Measurements from ENCODE around the gene UBLCP1.

The UBLCP1 gene

DNA sequence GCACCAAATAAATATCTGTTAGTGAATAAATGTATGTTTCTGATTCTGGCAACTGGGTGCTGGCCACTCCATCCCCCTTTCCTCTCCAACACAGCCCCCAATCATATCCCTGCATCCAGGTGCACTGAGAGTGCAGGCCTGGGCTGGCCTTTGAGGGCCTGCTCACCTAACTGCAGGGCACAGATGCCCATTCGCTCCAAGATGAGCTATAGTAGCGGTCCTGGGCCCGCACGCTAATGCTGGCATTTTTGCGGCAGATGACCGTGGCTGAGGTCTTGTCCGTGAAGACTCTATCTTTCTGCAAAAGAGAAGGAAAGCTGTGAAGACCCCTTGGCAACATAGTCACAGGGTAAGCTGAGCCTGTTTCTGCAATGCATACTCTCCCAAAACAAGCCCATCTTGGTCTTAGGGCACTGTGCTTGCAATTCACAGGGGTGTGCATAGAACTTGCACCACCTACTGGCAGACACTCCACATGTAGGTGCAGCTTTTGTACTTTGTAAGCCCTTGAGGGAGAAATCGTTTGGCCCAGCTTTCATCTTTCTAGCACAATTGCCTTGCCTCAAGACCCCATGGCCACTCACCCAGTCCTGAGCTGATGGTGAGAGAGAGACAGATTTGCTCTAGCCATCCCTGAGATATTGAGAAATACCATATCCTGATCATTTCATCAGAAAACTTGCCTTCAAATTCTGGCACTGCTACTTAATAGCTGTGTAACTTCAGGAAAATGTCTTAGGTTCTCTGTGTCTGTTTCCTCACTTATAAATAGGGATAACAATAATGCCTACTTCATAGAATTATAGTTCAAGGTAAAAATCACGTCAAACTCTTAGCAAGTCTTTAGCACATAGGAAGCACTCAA, 53.7 kb downstream of the UBLCP1 start:
- peak; percentile 49 for DNase-seq

DNA sequence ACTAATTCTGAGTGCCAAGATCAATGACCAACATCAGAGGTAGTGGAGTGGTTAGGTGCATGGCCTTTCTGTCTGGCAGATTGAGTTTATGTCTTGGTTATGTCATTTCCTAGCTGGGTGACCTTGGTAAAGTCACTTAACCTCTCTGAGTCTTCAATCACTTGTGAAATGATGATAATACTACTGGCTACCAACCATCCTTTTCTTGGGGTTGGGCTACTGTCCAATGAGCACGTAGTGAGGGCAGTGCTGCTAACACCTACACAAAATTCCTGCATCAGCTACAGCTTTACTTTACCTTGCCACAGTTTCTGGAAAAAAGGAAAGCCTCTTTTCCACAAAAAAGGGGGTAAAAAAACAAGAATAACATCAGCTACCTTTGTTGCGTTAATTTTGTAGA, 54.8 kb downstream of the UBLCP1 start:
- no peak for DNase-seq

DNA sequence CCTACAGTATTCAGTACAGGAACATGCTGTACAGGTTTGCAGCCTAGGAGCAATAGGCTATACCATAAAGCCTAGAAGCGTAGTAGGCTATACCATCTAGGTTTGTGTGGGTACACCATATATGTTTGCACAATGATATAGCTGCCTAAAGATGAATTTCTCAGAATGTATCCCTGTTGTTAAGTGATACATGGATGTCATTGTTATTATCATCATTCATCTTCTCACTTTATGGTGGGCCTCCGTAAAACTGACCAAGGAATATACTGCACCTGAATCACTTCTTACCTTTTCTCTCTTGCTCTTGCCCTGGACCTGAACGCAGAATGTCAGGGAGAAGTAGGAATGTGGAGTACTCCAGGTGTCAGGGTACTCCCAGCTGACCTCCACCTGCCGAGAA, 55.4 kb downstream of the UBLCP1 start:
- DNase-seq = no peak

DNA sequence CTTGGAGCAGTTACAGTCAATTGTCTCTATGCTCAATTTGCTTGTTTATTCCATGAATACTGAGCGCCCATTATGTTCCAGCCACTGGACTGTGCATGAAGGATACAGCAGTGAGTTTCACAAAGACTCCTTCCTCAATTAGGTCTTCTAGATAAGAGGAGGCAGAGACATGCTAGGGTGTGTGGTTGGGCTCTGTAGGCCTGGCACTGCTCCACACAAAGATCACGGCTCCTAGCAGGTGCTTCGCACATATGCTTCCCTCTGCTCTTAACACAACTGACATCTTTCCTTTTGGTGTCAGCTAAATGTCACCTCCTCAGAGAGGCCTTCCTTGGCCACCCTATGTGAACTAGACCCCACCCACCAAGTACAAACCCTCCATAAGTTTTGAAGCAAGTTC, 56.3 kb downstream of the UBLCP1 start:
- DNase-seq = no peak

DNA sequence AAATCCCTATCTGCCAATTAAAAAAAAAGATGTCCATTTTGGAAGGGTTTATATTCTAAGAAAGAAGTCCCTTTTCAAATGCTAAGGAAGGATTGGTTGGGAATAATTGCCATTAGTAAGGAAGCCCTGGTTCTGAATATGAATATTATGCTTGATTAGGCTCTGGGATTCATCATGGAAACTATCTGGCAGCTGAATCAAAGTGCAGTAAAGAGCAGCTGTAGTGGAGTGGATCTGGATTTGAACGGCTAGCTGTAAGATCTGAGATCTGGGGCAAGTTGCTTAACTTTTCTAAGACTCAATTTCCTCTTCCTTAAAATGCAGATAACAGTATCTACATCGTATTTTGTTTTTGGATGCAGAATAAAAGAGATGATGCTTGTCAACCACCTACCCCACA, 56.7 kb downstream of the UBLCP1 start:
- DNase-seq = no peak

DNA sequence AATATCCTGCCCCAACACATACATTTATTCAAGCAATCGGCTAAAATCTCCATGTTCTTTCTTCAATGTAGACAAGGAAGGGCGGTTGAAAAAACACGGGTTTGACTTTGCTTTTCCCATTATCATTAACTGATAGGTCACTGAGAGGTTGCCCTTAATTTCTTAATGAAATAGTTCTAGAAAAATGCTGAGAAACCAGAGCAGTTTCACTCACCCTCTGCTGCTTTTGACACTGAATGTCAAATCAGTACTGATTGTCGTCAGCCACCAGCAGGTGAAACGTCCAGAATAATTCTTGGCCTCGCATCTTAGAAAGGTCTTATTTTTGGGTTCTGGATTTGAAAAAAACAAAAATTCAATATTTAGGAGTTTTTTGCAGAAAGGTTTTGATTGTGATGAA, 59.1 kb downstream of the UBLCP1 start:
- DNase-seq = no peak

DNA sequence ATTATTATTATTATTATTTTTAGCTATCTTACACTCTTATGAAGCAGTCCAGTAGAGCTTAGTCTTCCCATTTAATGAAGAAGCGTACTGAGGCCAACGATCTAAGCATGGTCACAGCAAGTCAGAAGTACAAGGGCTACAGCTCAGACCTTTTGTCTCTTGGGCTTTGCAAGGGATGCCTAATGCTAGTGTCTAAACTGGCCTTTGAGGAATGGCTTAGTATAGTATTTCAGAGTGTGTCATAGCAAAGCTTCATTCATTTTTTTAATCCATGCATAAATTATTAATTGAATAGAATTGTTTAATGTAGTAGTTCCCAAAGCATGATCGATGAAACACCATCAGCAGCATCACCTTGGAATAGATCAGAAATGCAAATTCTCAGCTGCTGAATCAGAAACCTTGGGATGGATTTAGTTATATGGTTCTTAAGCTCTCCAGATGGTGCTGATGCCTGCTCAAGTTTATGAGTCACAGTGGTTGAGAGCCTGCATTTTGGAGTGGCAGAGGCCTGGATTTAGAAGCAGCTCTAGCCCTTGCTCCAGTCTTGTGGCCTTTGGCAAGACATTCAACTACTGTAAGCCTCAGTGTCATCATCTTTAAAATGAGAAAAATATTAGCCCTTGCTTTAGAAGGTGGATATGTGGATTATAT, 61.1 kb downstream of the UBLCP1 start:
- DNase-seq = no peak

DNA sequence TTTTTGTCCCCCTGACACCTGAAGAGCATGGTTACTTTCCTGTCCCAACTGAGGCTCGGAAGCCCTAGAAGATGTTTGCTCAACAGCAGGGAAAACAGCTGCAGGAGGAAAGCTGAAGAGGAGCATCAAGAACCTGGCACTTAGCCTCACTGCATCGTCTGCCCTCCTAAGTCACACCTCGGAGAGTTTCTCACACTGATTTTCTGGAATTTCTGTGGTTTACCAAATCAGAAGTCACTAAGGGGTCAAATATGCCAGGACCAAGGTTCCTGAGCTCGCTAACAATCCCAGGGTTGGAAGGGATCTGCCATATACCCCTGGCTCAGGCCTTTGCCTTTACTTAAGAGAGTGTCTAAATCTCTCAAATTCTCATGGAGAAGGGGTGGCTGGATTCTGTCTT, 61.9 kb downstream of the UBLCP1 start:
- no peak for DNase-seq

DNA sequence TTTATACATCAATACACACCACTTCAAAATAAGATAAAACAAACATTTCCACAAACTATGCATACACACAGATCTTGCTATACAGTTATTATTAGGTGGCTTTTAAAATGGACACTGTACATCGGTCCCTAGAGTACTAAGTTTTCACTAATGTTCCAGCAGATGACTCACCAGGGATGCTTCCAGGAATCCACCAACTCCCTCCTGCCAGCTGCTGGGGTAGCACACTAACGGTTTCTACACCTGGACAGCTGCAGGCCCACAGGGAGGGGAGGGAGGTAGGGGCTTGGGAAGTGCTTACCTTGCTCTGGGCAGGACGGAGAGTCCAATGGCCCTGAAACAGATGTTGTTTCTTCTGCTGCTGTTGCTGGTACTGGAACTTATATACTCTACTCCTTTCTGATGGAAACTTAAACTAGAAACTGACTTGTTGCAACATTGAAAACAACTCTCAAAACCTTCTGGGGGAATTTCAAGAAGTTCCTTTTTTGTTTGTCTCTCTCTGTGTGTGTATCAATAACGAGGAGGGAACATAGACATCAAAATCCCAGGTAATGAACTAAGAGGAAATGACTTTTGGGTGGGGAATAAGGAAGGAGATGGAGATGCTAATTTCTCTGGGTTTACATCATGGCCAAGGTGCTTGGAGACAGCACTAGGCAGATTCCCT, 67.2 kb downstream of the UBLCP1 start, which contains the start of gene IL12B:
TSS of gene IL12B (minus strand) at position 357 of the 670 bp plus-strand sequence. CDS start 3,705 bp downstream, outside the sequence.
- no peak for DNase-seq

DNA sequence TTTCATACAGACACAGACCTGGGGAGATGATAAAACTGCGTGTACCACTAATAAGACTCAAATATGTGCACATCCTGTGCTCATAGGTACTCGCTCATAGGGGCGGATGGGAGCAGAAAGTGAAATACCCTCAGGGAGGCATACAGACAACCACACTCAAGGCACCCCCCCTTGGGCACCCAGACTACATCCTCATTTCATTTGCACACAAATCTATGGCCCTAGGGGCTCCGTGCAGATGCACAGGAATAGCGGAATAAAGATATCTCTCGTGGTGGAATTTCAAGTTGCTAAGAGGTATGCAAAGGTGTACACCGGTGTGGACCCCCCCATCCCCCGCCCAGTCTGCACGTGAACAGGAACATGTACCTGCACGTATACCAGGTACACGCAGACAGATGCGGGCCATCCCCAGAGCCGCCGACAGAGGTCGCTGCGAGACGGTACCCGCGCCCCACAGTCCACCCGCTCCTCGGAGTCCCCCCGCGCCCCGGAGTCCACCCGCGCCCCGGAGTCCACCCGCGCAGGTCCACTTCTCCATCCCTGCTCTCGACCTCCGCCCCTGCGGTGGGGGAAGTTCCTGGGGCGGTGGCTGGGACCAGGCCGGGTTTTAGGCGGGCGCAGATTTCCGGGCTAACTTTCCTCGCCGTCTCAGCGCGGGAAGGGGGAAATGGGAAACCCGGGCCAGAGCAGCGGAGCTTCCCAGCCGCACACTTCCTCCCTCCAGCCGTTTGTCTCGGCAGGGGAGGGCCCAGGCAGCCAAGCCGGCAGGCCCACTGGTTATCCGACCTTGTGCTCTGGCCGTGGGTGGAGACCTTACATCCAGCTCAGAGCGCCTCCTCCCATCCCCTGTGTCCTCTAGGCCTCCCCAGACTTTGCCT, 68.2 kb downstream of the UBLCP1 start:
- DNase-seq = no peak

DNA sequence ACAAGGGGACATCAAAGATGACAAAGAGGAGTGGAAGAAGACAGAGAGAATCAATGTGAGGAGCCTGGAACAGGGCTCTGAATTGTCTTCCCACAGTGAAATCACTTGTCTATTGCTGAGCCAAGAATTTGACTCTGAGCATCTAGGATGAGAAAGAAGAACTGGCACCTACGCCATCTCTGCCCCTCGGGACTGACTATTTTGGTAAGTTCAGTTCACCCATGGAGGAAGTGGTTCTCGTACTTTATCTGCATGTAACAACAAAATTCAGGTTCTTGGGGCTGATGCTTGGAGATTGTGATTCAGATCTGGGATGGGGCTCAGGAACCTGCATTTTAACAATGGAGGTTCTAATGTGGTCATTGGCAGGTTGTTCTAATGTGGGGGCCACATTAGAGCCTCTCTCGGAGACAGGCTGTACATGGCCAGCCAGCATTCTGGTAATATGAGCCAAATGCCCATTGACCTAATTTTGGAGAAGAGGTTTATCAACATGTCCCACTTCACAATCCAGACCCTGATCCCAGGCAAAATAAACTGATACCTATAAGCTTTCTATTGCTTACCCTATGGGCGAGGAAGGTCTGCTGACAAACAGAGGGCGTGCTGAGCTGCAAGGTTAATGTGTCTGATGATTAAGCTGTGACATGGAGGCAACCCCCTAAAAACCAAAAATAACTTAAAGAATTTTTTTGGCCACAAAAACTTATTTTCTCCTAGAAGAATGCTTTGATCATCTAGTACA, 69.9 kb downstream of the UBLCP1 start:
- DNase-seq = no peak

DNA sequence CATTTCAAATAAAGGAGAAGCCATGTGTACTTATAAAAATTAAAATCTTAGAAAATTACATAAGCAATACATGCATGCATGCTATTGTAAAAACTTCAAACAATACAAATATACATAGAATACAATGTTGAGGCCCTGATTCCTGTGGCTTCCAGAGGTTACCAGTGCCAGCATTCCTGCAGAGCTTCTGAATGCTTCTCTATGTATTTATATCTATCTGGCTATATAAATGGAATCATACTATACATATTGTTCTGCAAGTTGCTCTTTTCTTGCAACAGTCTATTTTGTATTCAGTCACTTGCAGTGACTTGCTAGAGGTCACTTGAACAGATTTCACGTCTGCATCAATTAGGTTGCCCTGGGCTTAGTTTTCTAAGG, 70.4 kb downstream of the UBLCP1 start:
- DNase-seq = no peak
